Mesenchymal stem cell (in vitro differentiated cells and primary cell): ENCODE measurements around the gene TEX47.

ENCODE experiments used
- DNase-seq: peaks from one replicate; pipeline ENCODE4 v3.0.0-alpha.2; 2013
- H2AFZ ChIP-seq: one replicate; pipeline ENCODE4 v1.6.1; 2013; ENCODE audit warnings: low read depth, mild to moderate bottlenecking, control low read depth, inconsistent platforms, low read length, moderate library complexity
- H2AK5ac ChIP-seq: 2 replicates; pipeline ENCODE4 v1.6.1; 2013; ENCODE audit warnings: low read length, moderate library complexity, mild to moderate bottlenecking, inconsistent platforms; ENCODE audit not compliant: severe bottlenecking
- H2BK120ac ChIP-seq: one replicate; pipeline ENCODE4 v1.6.1; 2013; ENCODE audit warnings: low read depth, mild to moderate bottlenecking, inconsistent platforms, low read length, moderate library complexity
- H2BK12ac ChIP-seq, 2 experiments: one replicate each; pipeline ENCODE4 v1.6.1; 2013; ENCODE audit warnings: inconsistent platforms in 2 of 2, low read length in 2 of 2, mild to moderate bottlenecking in 2 of 2, moderate library complexity in 2 of 2, control low read depth in 1 of 2
- H2BK15ac ChIP-seq: one replicate; pipeline ENCODE4 v1.6.1; 2013; ENCODE audit warnings: mild to moderate bottlenecking, low read depth, inconsistent platforms; ENCODE audit not compliant: poor library complexity, severe bottlenecking
- H2BK5ac ChIP-seq: 2 replicates; pipeline ENCODE4 v1.6.1; 2013; ENCODE audit warnings: low read depth, mild to moderate bottlenecking, low read length, control low read depth, inconsistent platforms; ENCODE audit not compliant: poor library complexity, severe bottlenecking
- H3K14ac ChIP-seq, 2 experiments: one replicate each; pipeline ENCODE4 v1.6.1; 2013; ENCODE audit warnings: inconsistent platforms in 2 of 2, low read length in 2 of 2, control low read depth in 1 of 2, mild to moderate bottlenecking in 1 of 2, moderate library complexity in 1 of 2
- H3K18ac ChIP-seq, 2 experiments: one replicate each; pipeline ENCODE4 v1.6.1; 2013; ENCODE audit warnings: inconsistent platforms in 2 of 2, low read length in 2 of 2, control low read depth in 1 of 2, low read depth in 1 of 2, mild to moderate bottlenecking in 1 of 2
- H3K23ac ChIP-seq, 2 experiments: one replicate each; pipeline ENCODE4 v1.6.1; 2013; ENCODE audit warnings: inconsistent platforms in 2 of 2, low read length in 2 of 2, mild to moderate bottlenecking in 2 of 2, moderate library complexity in 2 of 2, control low read depth in 1 of 2
- H3K27ac ChIP-seq: 2 replicates; pipeline ENCODE4 v1.5.1; 2013; ENCODE audit warnings: mild to moderate bottlenecking, moderate library complexity, low read length, control low read depth, inconsistent platforms; ENCODE audit not compliant: poor library complexity, severe bottlenecking
- H3K27me3 ChIP-seq, 2 experiments: 2 replicates each; pipeline versions ENCODE4 v1.6.1 to v1.7.0; 2013; ENCODE audit warnings: low read length in 2 of 2, mild to moderate bottlenecking in 2 of 2, moderate library complexity in 2 of 2, control low read depth in 1 of 2, inconsistent platforms in 1 of 2; ENCODE audit not compliant: control insufficient read depth in 1 of 2, insufficient read depth in 1 of 2
- H3K36me3 ChIP-seq, 2 experiments: 2 replicates each; pipeline versions ENCODE4 v1.6.1 to v1.7.0; 2013; ENCODE audit warnings: low read length in 2 of 2, control low read depth in 1 of 2, inconsistent platforms in 1 of 2, low read depth in 1 of 2, mild to moderate bottlenecking in 1 of 2; ENCODE audit not compliant: insufficient read depth in 2 of 2, control insufficient read depth in 1 of 2
- H3K4ac ChIP-seq, 2 experiments: one replicate each; pipeline ENCODE4 v1.6.1; 2013; ENCODE audit warnings: inconsistent platforms in 2 of 2, low read length in 2 of 2, mild to moderate bottlenecking in 2 of 2, moderate library complexity in 2 of 2, control low read depth in 1 of 2, low read depth in 1 of 2
- H3K4me1 ChIP-seq: 2 replicates; pipeline ENCODE4 v1.6.1; 2013; ENCODE audit warnings: low read depth, low read length, control low read depth; ENCODE audit not compliant: control insufficient read depth, insufficient read depth
- H3K4me2 ChIP-seq: 2 replicates; pipeline ENCODE4 v1.6.1; 2013; ENCODE audit warnings: low read length, mild to moderate bottlenecking, inconsistent platforms; ENCODE audit not compliant: poor library complexity, severe bottlenecking
- H3K4me3 ChIP-seq, 2 experiments: 2 replicates each; pipeline versions ENCODE4 v1.5.1 to v1.7.0; 2013; ENCODE audit warnings: low read length in 2 of 2, mild to moderate bottlenecking in 2 of 2, control low read depth in 1 of 2, low read depth in 1 of 2; ENCODE audit not compliant: insufficient read depth in 1 of 2
- H3K79me1 ChIP-seq: replicated peaks from 2 replicates; pipeline ENCODE4 v1.6.1; 2013; ENCODE audit warnings: mild to moderate bottlenecking, control low read depth, low read length, inconsistent platforms; ENCODE audit not compliant: poor library complexity, severe bottlenecking
- H3K9ac ChIP-seq: 2 replicates; pipeline ENCODE4 v1.7.0; 2013; ENCODE audit warnings: mild to moderate bottlenecking, low read length, moderate library complexity
- H3K9me3 ChIP-seq: 2 replicates; pipeline ENCODE4 v1.7.0; 2013; ENCODE audit warnings: mild to moderate bottlenecking, low read length; ENCODE audit not compliant: control insufficient read depth
- H4K8ac ChIP-seq: one replicate; pipeline ENCODE4 v1.6.1; 2013; ENCODE audit warnings: inconsistent platforms, mild to moderate bottlenecking, low read length, moderate library complexity
- H4K91ac ChIP-seq: one replicate; pipeline ENCODE4 v1.6.1; 2013; ENCODE audit warnings: mild to moderate bottlenecking, low read length, inconsistent platforms
- WGBS: methylation state at CpG from one replicate; pipeline ENCODE4 v1.1.7; 2013; ENCODE audit warnings: mixed read lengths; 5-methylcytosine and 5-hydroxymethylcytosine counted together

TEX47 gene

DNA sequence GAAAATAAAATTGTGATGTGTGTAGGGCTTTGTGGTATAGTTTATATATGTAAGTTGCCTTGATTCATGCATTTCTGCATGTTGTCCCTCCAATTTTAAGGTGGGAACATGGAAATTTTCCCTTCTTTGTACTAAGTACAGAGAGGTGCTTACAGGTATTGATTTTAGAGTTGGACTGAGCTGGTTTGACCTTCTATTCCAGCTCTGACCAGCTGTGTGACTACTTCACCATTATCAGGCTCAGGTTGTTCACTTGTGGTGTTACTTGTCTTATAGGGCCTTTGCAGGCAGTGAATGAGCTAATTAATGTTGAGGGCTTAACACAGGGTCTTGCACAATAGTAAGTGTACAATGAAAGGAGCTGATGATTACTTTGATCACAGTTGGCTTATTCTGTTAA lies 19.7 kb downstream of the TEX47 start:
- H3K18ac ChIP-seq = no peak overlapping the region
- no peak overlapping the region for H3K4me2 ChIP-seq
- no peak overlapping the region for H4K8ac ChIP-seq
- H2BK12ac ChIP-seq = no peak overlapping the region
- H3K23ac ChIP-seq = no peak overlapping the region
- H4K91ac ChIP-seq = no peak overlapping the region
- H2AK5ac ChIP-seq = no peak overlapping the region
- H3K4me1 ChIP-seq = no peaks in the 10 kb centered on the region
- no peak overlapping the region for H2BK5ac ChIP-seq
- no peaks in the 10 kb centered on the region for H3K79me1 ChIP-seq
- no peak overlapping the region for H3K4ac ChIP-seq
- no peak overlapping the region for H2AFZ ChIP-seq
- no peak for DNase-seq
- H3K27me3 ChIP-seq = no peaks in the 10 kb centered on the region
- H2BK15ac ChIP-seq = no peak overlapping the region
- H3K4me3 ChIP-seq = no peak overlapping the region
- H3K36me3 ChIP-seq = no peaks in the 10 kb centered on the region
- no peak overlapping the region for H3K9ac ChIP-seq
- no peak overlapping the region for H3K27ac ChIP-seq
- H3K14ac ChIP-seq = no peak overlapping the region
- H2BK120ac ChIP-seq = no peak overlapping the region
- no peaks in the 10 kb centered on the region for H3K9me3 ChIP-seq

GRCh38 chr7:88772776-88773175 lies 22.8 kb downstream of the TEX47 start:
- Histone ChIP-seq H2BK120ac (no peak overlapping the region), H3K14ac (no peak overlapping the region), H2AFZ (no peak overlapping the region), H3K23ac (no peak overlapping the region), H3K4me2 (no peak overlapping the region), H3K4me1 (no peaks in the 10 kb centered on the region), H3K18ac (no peak overlapping the region), H2BK15ac (no peak overlapping the region), H3K27ac (no peak overlapping the region), H4K91ac (no peak overlapping the region), H2BK5ac (no peak overlapping the region), H3K79me1 (no peaks in the 10 kb centered on the region), H3K36me3 (no peaks in the 10 kb centered on the region), H3K9ac (no peak overlapping the region), H2BK12ac (no peak overlapping the region), H2AK5ac (no peak overlapping the region), H3K27me3 (no peaks in the 10 kb centered on the region), H3K4ac (no peak overlapping the region), H4K8ac (no peak overlapping the region), H3K4me3 (no peak overlapping the region), H3K9me3 (no peaks in the 10 kb centered on the region)
- DNase-seq = no peak

DNA sequence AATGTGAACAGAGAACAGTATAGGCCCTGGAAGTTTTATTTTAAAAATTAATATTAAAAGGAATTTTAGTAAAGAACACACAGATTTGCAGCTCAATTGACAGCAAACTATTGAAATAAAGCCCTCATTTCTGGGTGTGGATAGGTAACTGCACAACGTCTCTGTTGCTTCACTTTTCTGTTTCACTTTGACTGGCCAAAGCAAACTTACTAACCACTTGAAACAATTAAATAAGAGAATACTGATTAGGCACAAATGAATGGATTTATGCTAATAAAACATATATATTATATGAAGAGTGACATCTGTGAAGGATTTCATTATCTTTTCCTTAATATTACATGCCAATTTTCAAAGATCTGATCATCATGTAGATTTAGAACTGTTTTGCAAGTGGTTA lies 24.1 kb downstream of the TEX47 start:
- Histone ChIP-seq H3K4me2 (no peak overlapping the region), H2AK5ac (no peak overlapping the region), H2BK120ac (no peak overlapping the region), H3K27ac (no peak overlapping the region), H2AFZ (no peak overlapping the region), H3K4me1 (no peaks in the 10 kb centered on the region), H4K8ac (no peak overlapping the region), H2BK15ac (no peak overlapping the region), H3K9me3 (no peaks in the 10 kb centered on the region), H2BK5ac (no peak overlapping the region), H4K91ac (no peak overlapping the region), H2BK12ac (no peak overlapping the region), H3K14ac (no peak overlapping the region), H3K4me3 (no peak overlapping the region), H3K27me3 (no peaks in the 10 kb centered on the region), H3K18ac (no peak overlapping the region), H3K9ac (no peak overlapping the region), H3K79me1 (no peaks in the 10 kb centered on the region), H3K36me3 (no peaks in the 10 kb centered on the region), H3K4ac (no peak overlapping the region), H3K23ac (no peak overlapping the region)
- WGBS = no CpG with 5 or more reads among the region's 1 CpG
- DNase-seq = no peak

DNA sequence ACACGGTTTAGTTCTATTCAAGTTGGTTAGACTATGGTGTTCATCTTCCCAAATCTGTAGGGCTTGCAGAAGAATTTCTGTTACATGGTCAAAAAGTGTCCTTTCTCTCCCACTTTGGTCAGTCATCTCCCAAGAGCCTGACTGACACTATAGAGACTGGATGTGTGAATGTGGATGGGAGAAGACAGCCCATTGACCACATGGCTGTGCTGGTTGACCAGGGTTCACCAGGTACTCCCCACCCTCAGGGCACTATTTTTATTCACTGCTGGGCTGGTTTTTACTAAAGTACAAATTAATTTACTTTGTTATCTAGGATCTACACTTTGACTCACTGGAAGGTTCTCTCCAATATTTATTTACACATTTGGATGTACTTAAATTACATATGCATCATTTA lies 33.8 kb downstream of the TEX47 start:
- WGBS = 43% methylated on average over 1 of the region's 1 CpG
- Histone ChIP-seq H3K4me1 (peaks cover 12% of the 10 kb centered on the region), H3K27ac (no peak overlapping the region), H4K8ac (no peak overlapping the region), H2AFZ (no peak overlapping the region), H3K23ac (no peak overlapping the region), H3K9me3 (no peaks in the 10 kb centered on the region), H3K27me3 (peaks cover 28 to 46% of the 10 kb centered on the region in 2 experiments), H2BK15ac (no peak overlapping the region), H3K18ac (no peak overlapping the region), H2BK120ac (no peak overlapping the region), H4K91ac (no peak overlapping the region), H3K9ac (no peak overlapping the region), H3K14ac (no peak overlapping the region), H2BK12ac (no peak overlapping the region), H3K36me3 (no peaks in the 10 kb centered on the region), H3K4ac (no peak overlapping the region), H2AK5ac (no peak overlapping the region), H3K4me3 (no peak overlapping the region), H2BK5ac (no peak overlapping the region), H3K4me2 (no peak overlapping the region), H3K79me1 (no peaks in the 10 kb centered on the region)
- no peak for DNase-seq
